GM12892 (cell line): ENCODE measurements around the gene PRSS38.

Experiments
- DNase-seq: peaks from one replicate; pipeline ENCODE4 v3.0.0; 2011; ENCODE audit not compliant: insufficient read length
- FAIRE-seq: peaks from 2 replicates; lab custom pipeline; 2011; peaks lifted over from hg19 to GRCh38; lab: Jason Lieb, UNC
- POLR2A ChIP-seq: IDR thresholded peaks from 2 replicates; pipeline ENCODE4 v1.6.1; 2011; ENCODE audit warnings: low read depth, low read length, control low read depth
- POLR2AphosphoS5 ChIP-seq: IDR thresholded peaks from 2 replicates; pipeline ENCODE4 v1.6.1; 2011; ENCODE audit warnings: low read depth, low read length, control low read depth
- TAF1 ChIP-seq: IDR thresholded peaks from 2 replicates; pipeline ENCODE4 v1.6.1; 2011; ENCODE audit warnings: low read depth, mild to moderate bottlenecking, control low read depth, low read length, borderline replicate concordance

PRSS38 gene

GRCh38 chr1:227789084-227790033 is 26.1 kb upstream of the PRSS38 start:
- no peak for DNase-seq
- no peak for FAIRE-seq

GRCh38 chr1:227790034-227790400 is 25.5 kb upstream of the PRSS38 start:
- FAIRE-seq: no peak
- TF ChIP-seq POLR2A (no peak), TAF1 (no peak), POLR2AphosphoS5 (no peak)
- DNase-seq: no peak

More at GRCh38 chr1:227789084-227790033, 26.1 kb upstream of the PRSS38 start:
- TF ChIP-seq TAF1 (no peak), POLR2AphosphoS5 (no peak), POLR2A (no peak)

DNA sequence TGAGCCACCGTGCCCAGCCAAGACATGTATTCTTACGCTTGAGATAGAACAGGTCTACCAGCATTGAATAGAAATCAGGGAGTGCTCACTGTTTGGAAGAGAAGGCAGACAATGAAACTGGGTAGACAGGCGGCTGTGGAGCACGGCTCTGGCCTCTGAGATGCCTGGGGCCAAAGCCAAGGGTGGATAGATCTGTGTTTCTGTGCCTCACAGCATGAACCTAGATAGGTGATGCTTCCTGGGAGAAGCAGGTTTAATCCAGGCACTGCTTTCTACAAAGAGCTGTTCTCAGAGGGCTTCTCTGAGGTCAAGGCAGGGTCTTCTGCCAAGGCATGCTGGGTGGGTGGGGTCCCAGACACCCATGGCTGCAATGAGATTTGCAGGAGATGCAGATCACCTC is 24.6 kb upstream of the PRSS38 start:
- TF ChIP-seq POLR2AphosphoS5: no peak
- TF ChIP-seq POLR2A: no peak
- TF ChIP-seq TAF1: no peak
- DNase-seq (no peak), FAIRE-seq (no peak)

DNA sequence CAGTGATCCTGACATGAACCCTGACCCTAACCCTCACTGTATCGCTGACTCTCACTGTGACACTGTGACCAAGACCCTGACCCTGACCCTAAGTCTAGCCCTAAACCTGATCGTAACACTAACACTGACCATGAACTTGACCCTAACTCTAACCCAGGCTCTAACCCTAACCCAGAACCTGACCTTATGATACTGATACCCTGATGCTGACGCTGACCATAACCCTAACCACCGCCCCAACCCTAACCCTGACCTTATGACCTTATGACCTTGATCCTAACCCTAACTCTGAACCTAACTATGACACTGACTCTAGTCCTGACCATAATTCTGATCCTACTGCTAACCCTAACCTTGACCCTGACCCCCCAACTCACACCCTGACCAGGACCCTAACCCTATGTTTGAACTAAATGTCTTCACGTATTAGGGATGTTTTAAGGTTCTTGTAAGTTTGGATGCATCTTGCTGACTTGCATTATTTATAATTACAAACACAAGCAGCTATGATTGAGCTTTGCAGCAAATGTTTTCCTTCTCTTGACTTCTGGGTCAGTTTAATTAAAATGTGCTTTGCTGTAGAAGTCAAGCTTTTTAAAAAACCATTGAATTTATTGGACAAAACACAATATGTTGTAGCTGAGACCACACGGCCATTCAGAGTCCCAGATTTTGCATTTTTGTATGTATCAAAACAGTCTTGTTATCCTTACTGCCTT is 23.9 kb upstream of the PRSS38 start:
- no peak for TF ChIP-seq POLR2AphosphoS5
- TF ChIP-seq TAF1: no peak
- TF ChIP-seq POLR2A: no peak
- DNase-seq (no peak), FAIRE-seq (no peak)

- DNase-seq: no peak
- no peak for FAIRE-seq
- TF ChIP-seq POLR2AphosphoS5 (no peak), POLR2A (no peak), TAF1 (no peak)
Measured at GRCh38 chr1:227792216-227793078, 23.0 kb upstream of the PRSS38 start.

DNA sequence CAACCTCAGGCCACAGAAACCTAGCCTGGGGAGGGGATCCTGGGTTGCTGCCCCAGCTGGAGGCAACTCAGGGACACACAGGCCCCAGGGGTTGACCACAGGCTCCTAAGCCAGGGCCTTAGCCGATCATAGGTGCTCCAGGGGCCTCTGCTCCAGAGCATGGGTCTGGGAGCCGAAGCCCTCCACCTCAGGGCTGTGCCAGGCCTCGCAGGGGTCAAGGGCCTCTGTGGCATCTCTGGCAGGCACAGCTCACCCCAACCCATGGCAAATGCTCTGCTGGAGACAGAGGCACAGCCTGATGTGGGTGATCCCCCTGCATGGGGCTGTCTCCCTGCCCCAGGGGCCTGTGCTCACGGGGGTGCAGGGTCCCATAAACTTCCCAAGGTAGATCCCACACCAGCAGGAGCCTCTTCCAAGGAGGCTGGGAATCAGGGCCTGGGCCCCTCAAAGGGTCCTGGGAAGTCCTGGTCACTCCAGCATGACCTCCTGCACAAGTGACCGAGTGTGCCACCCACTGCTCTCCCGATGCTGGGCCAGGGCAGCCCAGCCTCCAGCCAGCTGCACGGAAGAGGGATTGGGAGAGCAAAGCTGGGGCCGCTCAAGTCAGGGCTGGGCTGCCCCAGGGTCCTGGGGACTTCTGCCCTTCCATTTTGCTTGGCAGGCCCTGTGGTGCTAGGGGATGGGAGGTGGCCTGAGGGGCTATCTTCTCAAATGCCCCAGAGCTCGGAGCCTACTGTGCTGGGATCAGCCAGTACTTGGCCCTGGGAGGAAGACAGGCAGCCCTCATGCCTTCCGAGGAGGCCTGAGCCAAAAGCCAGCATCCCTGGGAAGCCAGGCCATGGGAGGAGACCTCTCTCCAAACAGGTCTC is 22.2 kb upstream of the PRSS38 start:
- no peak for FAIRE-seq
- DNase-seq: no peak
- no peak for TF ChIP-seq POLR2AphosphoS5

GRCh38 chr1:227793948-227794816 is 21.3 kb upstream of the PRSS38 start:
- DNase-seq: no peak
- FAIRE-seq: no peak

DNA sequence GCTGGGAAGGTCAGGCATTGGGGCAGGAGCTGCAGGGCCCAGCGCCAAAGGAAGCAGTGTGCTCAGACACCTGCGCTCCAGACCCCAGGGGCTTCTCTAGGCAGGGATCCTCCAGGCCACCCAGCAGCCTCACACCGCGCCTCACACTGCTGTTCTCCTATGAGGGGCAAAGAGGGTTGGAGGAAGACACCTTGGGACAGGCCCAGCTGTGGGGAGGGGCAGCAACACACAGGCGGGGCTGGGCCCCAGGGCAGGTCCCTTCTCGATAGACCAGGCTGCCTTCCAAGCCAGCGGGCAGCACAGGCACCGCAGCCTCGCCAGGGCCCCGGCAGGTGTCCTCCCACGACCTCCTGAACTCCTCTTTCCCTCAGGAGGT is 20.7 kb upstream of the PRSS38 start:
- DNase-seq (no peak), FAIRE-seq (no peak)
- TF ChIP-seq POLR2AphosphoS5: no peak
- TF ChIP-seq TAF1: no peak
- no peak for TF ChIP-seq POLR2A

More at GRCh38 chr1:227793948-227794816, 21.3 kb upstream of the PRSS38 start:
- TF ChIP-seq POLR2AphosphoS5 (no peak), TAF1 (no peak), POLR2A (no peak)

GRCh38 chr1:227795732-227796131 is 19.7 kb upstream of the PRSS38 start:
- FAIRE-seq: no peak
- DNase-seq: no peak

DNA sequence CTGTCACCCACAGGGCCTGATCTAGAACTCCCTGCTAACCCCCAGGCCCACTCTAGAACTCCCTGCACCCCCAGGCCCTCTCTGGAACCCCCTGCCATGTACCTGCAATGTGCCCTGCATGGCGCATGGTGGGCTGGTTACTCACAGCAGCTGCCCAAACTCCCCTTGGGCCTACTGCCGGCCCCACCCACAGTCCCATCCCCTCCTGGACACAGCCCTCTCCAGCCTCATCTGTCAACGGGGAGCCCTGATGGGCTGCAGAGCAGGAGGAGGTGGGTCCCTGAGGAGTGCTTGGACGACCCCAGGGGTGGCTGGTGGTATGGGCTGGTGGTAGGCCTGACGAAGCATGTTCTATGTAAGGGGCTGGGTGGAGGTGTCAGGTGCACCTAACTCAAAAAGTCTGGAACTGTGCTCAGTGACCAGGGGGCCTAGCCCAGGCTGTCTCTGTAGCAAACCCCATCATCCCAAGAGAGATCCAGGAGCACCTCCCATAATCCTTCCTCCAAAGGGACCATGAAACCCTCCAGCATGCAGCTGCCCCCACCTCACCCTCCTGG is 19.0 kb upstream of the PRSS38 start:
- no peak for FAIRE-seq
- no peak for TF ChIP-seq POLR2A
- no peak for DNase-seq

More at GRCh38 chr1:227795732-227796131, 19.7 kb upstream of the PRSS38 start:
- no peak for TF ChIP-seq POLR2AphosphoS5
- no peak for TF ChIP-seq TAF1
- no peak for TF ChIP-seq POLR2A
